Lung (tissue), 12 donors: ENCODE results near the gene HTD2. TPM values are rescaled to one million over a fixed set of nuclear protein-coding genes. Genes with fewer than 3 reads are reported as not detected.

Experiments
- ATAC-seq: fragments of 200-7000 bp; cut with Tn5 transposase; one replicate; pipeline ENCODE4 v1.9.1; 2020; ENCODE audit warnings: moderate number of reproducible peaks; ENCODE audit not compliant: insufficient read depth, low FRiP score
- DNase-seq, 3 donors: peaks; one replicate each; pipeline ENCODE4 v3.0.0-alpha.2; 2013 to 2017
- H3K27ac ChIP-seq, 2 donors: one replicate each; pipeline ENCODE4 v1.5.1; 2013; ENCODE audit warnings: mild to moderate bottlenecking in 2 of 2, moderate library complexity in 2 of 2, control low read depth in 1 of 2, inconsistent platforms in 1 of 2, low read depth in 1 of 2, low read length in 1 of 2
- H3K27me3 ChIP-seq, 3 donors: one replicate each; pipeline ENCODE4 v1.5.1; 2013; ENCODE audit warnings: low read length in 2 of 3; ENCODE audit not compliant: control insufficient read depth in 3 of 3, insufficient read depth in 3 of 3
- H3K36me3 ChIP-seq, 4 donors: one replicate each; pipeline ENCODE4 v1.5.1; 2013; ENCODE audit warnings: low read length in 4 of 4, mild to moderate bottlenecking in 1 of 4, moderate library complexity in 1 of 4; ENCODE audit not compliant: control insufficient read depth in 4 of 4, insufficient read depth in 4 of 4
- H3K4me1 ChIP-seq, 5 donors: one replicate each; pipeline ENCODE4 v1.5.1; 2013; ENCODE audit warnings: low read length in 5 of 5, mild to moderate bottlenecking in 2 of 5, moderate library complexity in 1 of 5; ENCODE audit not compliant: control insufficient read depth in 5 of 5, insufficient read depth in 5 of 5
- H3K4me3 ChIP-seq: one replicate; pipeline ENCODE4 v1.5.1; 2013; ENCODE audit warnings: mild to moderate bottlenecking, control low read depth, moderate library complexity
- H3K9ac ChIP-seq, 2 donors: one replicate each; pipeline ENCODE4 v1.5.1; 2013; ENCODE audit warnings: low read length in 2 of 2, control low read depth in 1 of 2; ENCODE audit not compliant: insufficient read depth in 1 of 2
- H3K9me3 ChIP-seq, 4 donors: one replicate each; pipeline ENCODE4 v1.5.1; 2013; ENCODE audit warnings: low read length in 3 of 4, mild to moderate bottlenecking in 1 of 4, moderate library complexity in 1 of 4; ENCODE audit not compliant: control insufficient read depth in 4 of 4, insufficient read depth in 3 of 4
- CTCF ChIP-seq: IDR thresholded peaks from 2 replicates; pipeline ENCODE4 v1.5.1; 2012; ENCODE audit warnings: mild to moderate bottlenecking; ENCODE audit errors: control extremely low read depth, extremely low read depth
- WGBS, 2 donors: extraction: QIAGEN DNeasy Blood & Tissue Kit; methylation state at CpG; one replicate each; pipeline ENCODE4 v1.1.7; 2013; 5-methylcytosine and 5-hydroxymethylcytosine counted together
- polyA plus RNA-seq, 2 donors: library from polyadenylated mRNA; stranded (reverse); fragments of 200-250 nt; gene quantifications; one replicate each; pipeline ENCODE4 v1.2.1, GENCODE V29; 2013
- total RNA-seq, 2 donors: library from RNA; depleted of rRNA in 1 of 2; stranded (reverse); fragments of >200 nt in 1 of 2; gene quantifications; one replicate each; pipeline ENCODE4 v1.2.1, GENCODE V29; 2014 to 2021
- donor health status: control.
- donor health status: control.
- donor health status: Bipolar disorder and iron deficiency.
- donor health status: healthy.
- donor health status: DM: yes; HTN: yes; CAD: no.

HTD2 gene
- total and polyA plus RNA-seq, 4 donors: 2.5 to 12.1 (median 6.6) TPM

GRCh38 chr3:58292866-58293265, 13.5 kb upstream of the HTD2 start:
- Histone ChIP-seq H3K9me3 (no peaks in the 10 kb centered on the region), H3K36me3 (peaks cover 0 to 8% (median 0%) of the 10 kb centered on the region in 4 donors), H3K9ac (no peak overlapping the region), H3K27ac (no peak overlapping the region), H3K27me3 (no peaks in the 10 kb centered on the region), H3K4me1 (no peaks in the 10 kb centered on the region), H3K4me3 (no peak overlapping the region)
- no peak for TF ChIP-seq CTCF
- WGBS, 2 donors: 89 to 95% methylated on average over 10 of the region's 10 CpGs
- no peak for ATAC-seq
- no peak for DNase-seq

- Histone ChIP-seq H3K27ac (no peak overlapping the region), H3K9ac (no peak overlapping the region), H3K4me3 (no peak overlapping the region), H3K36me3 (peaks cover 0 to 3% (median 0%) of the 10 kb centered on the region in 4 donors), H3K4me1 (no peaks in the 10 kb centered on the region), H3K9me3 (no peaks in the 10 kb centered on the region), H3K27me3 (peaks cover 0 to under 1% (median 0%) of the 10 kb centered on the region in 3 donors)
- WGBS, 2 donors: 81 to 87% methylated on average over 9 of the region's 9 CpGs
- ATAC-seq (no peak), DNase-seq (no peak)
- no peak for TF ChIP-seq CTCF
Observed at GRCh38 chr3:58293516-58293915, 12.8 kb upstream of the HTD2 start.

GRCh38 chr3:58296269-58296668, 10.1 kb upstream of the HTD2 start:
- H3K9me3 ChIP-seq: no peaks in the 10 kb centered on the region
- TF ChIP-seq CTCF: no peak
- no peak overlapping the region for H3K27ac ChIP-seq
- no peak overlapping the region for H3K9ac ChIP-seq
- no peak for ATAC-seq
- 59 to 71% methylated on average over 5 of the region's 5 CpGs for WGBS, 2 donors
- H3K4me3 ChIP-seq: no peak overlapping the region
- H3K27me3 ChIP-seq: peaks cover 0 to 3% (median 0%) of the 10 kb centered on the region in 3 donors
- peaks cover 0 to 2% (median 0%) of the 10 kb centered on the region in 4 donors for H3K36me3 ChIP-seq
- DNase-seq: no peak
- no peaks in the 10 kb centered on the region for H3K4me1 ChIP-seq

- peaks cover 0 to 2% (median 0%) of the 10 kb centered on the region in 4 donors for H3K36me3 ChIP-seq
- no peak for TF ChIP-seq CTCF
- no peaks in the 10 kb centered on the region for H3K9me3 ChIP-seq
- H3K4me1 ChIP-seq: no peaks in the 10 kb centered on the region
- H3K27ac ChIP-seq: no peak overlapping the region
- H3K9ac ChIP-seq: no peak overlapping the region
- H3K4me3 ChIP-seq: no peak overlapping the region
- peaks cover 0 to 3% (median 0%) of the 10 kb centered on the region in 3 donors for H3K27me3 ChIP-seq
- 77 to 93% methylated on average over 6 of the region's 6 CpGs for WGBS, 2 donors
- ATAC-seq (no peak), DNase-seq (no peak)
Observed at GRCh38 chr3:58296843-58297242, 9.5 kb upstream of the HTD2 start.
